ENCODE results near the gene CELF2. TPM values are rescaled to one million over a fixed set of nuclear protein-coding genes. Genes with fewer than 3 reads are reported as not detected.

Gene CELF2
- total RNA-seq, 2 donors from 2014 or later: 139 to 146 TPM

- H3K27ac Mint-ChIP-seq: no peak overlapping the region
- H3K4me1 Mint-ChIP-seq: peaks cover 11% of the 10 kb centered on the region
- no peaks in the 10 kb centered on the region for H3K27me3 Mint-ChIP-seq
- peak; percentile 74 for ATAC-seq (replicated peaks)
- H3K36me3 Mint-ChIP-seq (ENCODE audit: low read depth): no peaks in the 10 kb centered on the region
- H3K4me3 Mint-ChIP-seq: no peak overlapping the region
- no peaks in the 10 kb centered on the region for H3K9me3 Mint-ChIP-seq
Measured at GRCh38 chr10:11286261-11286852, 268.7 kb downstream of the CELF2 start.

- no peaks in the 10 kb centered on the region for H3K36me3 Mint-ChIP-seq (ENCODE audit: low read depth)
- no peaks in the 10 kb centered on the region for H3K27me3 Mint-ChIP-seq
- no peak overlapping the region for H3K4me3 Mint-ChIP-seq
- H3K4me1 Mint-ChIP-seq: peaks cover 23% of the 10 kb centered on the region
- no peaks in the 10 kb centered on the region for H3K9me3 Mint-ChIP-seq
- no peak for ATAC-seq (replicated peaks)
- H3K27ac Mint-ChIP-seq: peak overlapping the region; percentile 71
Measured at GRCh38 chr10:11288302-11288701, 270.6 kb downstream of the CELF2 start.

GRCh38 chr10:11290156-11290890 lies 272.7 kb downstream of the CELF2 start:
- Mint-ChIP-seq H3K9me3 (no peaks in the 10 kb centered on the region), H3K27me3 (no peaks in the 10 kb centered on the region), H3K36me3 (ENCODE audit: low read depth) (no peaks in the 10 kb centered on the region), H3K4me3 (no peak overlapping the region), H3K4me1 (peaks cover 27% of the 10 kb centered on the region), H3K27ac (peak overlapping the region; percentile 32)
- no peak for ATAC-seq (replicated peaks)

- H3K9me3 Mint-ChIP-seq: no peaks in the 10 kb centered on the region
- peak overlapping the region; percentile 35 for H3K4me3 Mint-ChIP-seq
- peaks cover 31% of the 10 kb centered on the region for H3K4me1 Mint-ChIP-seq
- no peak for ATAC-seq (replicated peaks)
- H3K27ac Mint-ChIP-seq: peak overlapping the region; percentile 71
- no peaks in the 10 kb centered on the region for H3K27me3 Mint-ChIP-seq
- no peaks in the 10 kb centered on the region for H3K36me3 Mint-ChIP-seq (ENCODE audit: low read depth)
Measured at GRCh38 chr10:11292576-11293302, 275.1 kb downstream of the CELF2 start.

GRCh38 chr10:11293332-11293731 lies 275.7 kb downstream of the CELF2 start:
- peak; percentile 62 for ATAC-seq (replicated peaks)
- Mint-ChIP-seq H3K36me3 (ENCODE audit: low read depth) (no peaks in the 10 kb centered on the region), H3K4me1 (peaks cover 34% of the 10 kb centered on the region), H3K9me3 (no peaks in the 10 kb centered on the region), H3K4me3 (peak overlapping the region; percentile 35), H3K27ac (peak overlapping the region; percentile 71), H3K27me3 (no peaks in the 10 kb centered on the region)

GRCh38 chr10:11294831-11295450 lies 277.3 kb downstream of the CELF2 start:
- H3K4me3 Mint-ChIP-seq: no peak overlapping the region
- no peaks in the 10 kb centered on the region for H3K36me3 Mint-ChIP-seq (ENCODE audit: low read depth)
- no peak for ATAC-seq (replicated peaks)
- H3K27ac Mint-ChIP-seq: no peak overlapping the region
- no peaks in the 10 kb centered on the region for H3K9me3 Mint-ChIP-seq
- H3K4me1 Mint-ChIP-seq: peaks cover 30% of the 10 kb centered on the region
- H3K27me3 Mint-ChIP-seq: no peaks in the 10 kb centered on the region

GRCh38 chr10:11295492-11295891 lies 277.8 kb downstream of the CELF2 start:
- H3K9me3 Mint-ChIP-seq: no peaks in the 10 kb centered on the region
- ATAC-seq (replicated peaks): peak; percentile 48
- no peaks in the 10 kb centered on the region for H3K36me3 Mint-ChIP-seq (ENCODE audit: low read depth)
- H3K4me3 Mint-ChIP-seq: no peak overlapping the region
- H3K4me1 Mint-ChIP-seq: peaks cover 30% of the 10 kb centered on the region
- H3K27me3 Mint-ChIP-seq: no peaks in the 10 kb centered on the region
- H3K27ac Mint-ChIP-seq: peak overlapping the region; percentile 74

GRCh38 chr10:11297136-11297535 lies 279.5 kb downstream of the CELF2 start:
- ATAC-seq (replicated peaks): no peak

GRCh38 chr10:11298116-11298515 lies 280.4 kb downstream of the CELF2 start:
- Mint-ChIP-seq H3K27ac (peak overlapping the region; percentile 74), H3K9me3 (no peaks in the 10 kb centered on the region), H3K4me3 (no peak overlapping the region), H3K36me3 (ENCODE audit: low read depth) (peaks cover 18% of the 10 kb centered on the region), H3K4me1 (peaks cover 32% of the 10 kb centered on the region), H3K27me3 (no peaks in the 10 kb centered on the region)
- no peak for ATAC-seq (replicated peaks)

More at GRCh38 chr10:11297136-11297535, 279.5 kb downstream of the CELF2 start:
- Mint-ChIP-seq H3K4me1 (peaks cover 31% of the 10 kb centered on the region), H3K27ac (peak overlapping the region; percentile 74), H3K27me3 (no peaks in the 10 kb centered on the region), H3K36me3 (ENCODE audit: low read depth) (peaks cover 8% of the 10 kb centered on the region), H3K9me3 (no peaks in the 10 kb centered on the region), H3K4me3 (no peak overlapping the region)

- Mint-ChIP-seq H3K9me3 (no peaks in the 10 kb centered on the region), H3K4me3 (no peak overlapping the region), H3K27ac (peak overlapping the region; percentile 67), H3K4me1 (peaks cover 33% of the 10 kb centered on the region), H3K27me3 (no peaks in the 10 kb centered on the region), H3K36me3 (ENCODE audit: low read depth) (peaks cover 28% of the 10 kb centered on the region)
- ATAC-seq (replicated peaks): no peak
Measured at GRCh38 chr10:11299125-11299524, 281.5 kb downstream of the CELF2 start.

GRCh38 chr10:11300026-11300425 lies 282.4 kb downstream of the CELF2 start:
- peaks cover 37% of the 10 kb centered on the region for H3K36me3 Mint-ChIP-seq (ENCODE audit: low read depth)
- H3K9me3 Mint-ChIP-seq: no peaks in the 10 kb centered on the region
- peak overlapping the region; percentile 67 for H3K27ac Mint-ChIP-seq
- ATAC-seq (replicated peaks): no peak
- peaks cover 35% of the 10 kb centered on the region for H3K4me1 Mint-ChIP-seq
- H3K4me3 Mint-ChIP-seq: no peak overlapping the region
- H3K27me3 Mint-ChIP-seq: no peaks in the 10 kb centered on the region

GRCh38 chr10:11300563-11300962 lies 282.9 kb downstream of the CELF2 start:
- Mint-ChIP-seq H3K27ac (peak overlapping the region; percentile 28), H3K4me3 (no peak overlapping the region)

GRCh38 chr10:11301571-11302111 lies 284.0 kb downstream of the CELF2 start:
- H3K27me3 Mint-ChIP-seq: no peaks in the 10 kb centered on the region
- H3K9me3 Mint-ChIP-seq: no peaks in the 10 kb centered on the region
- peaks cover 25% of the 10 kb centered on the region for H3K4me1 Mint-ChIP-seq
- peaks cover 53% of the 10 kb centered on the region for H3K36me3 Mint-ChIP-seq (ENCODE audit: low read depth)
- H3K4me3 Mint-ChIP-seq: no peak overlapping the region
- peak overlapping the region; percentile 70 for H3K27ac Mint-ChIP-seq
- ATAC-seq (replicated peaks): no peak

More at GRCh38 chr10:11300563-11300962, 282.9 kb downstream of the CELF2 start:
- Mint-ChIP-seq H3K27me3 (no peaks in the 10 kb centered on the region), H3K9me3 (no peaks in the 10 kb centered on the region), H3K36me3 (ENCODE audit: low read depth) (peaks cover 42% of the 10 kb centered on the region), H3K4me1 (peaks cover 32% of the 10 kb centered on the region)
- no peak for ATAC-seq (replicated peaks)

- Mint-ChIP-seq H3K36me3 (ENCODE audit: low read depth) (peaks cover 58% of the 10 kb centered on the region), H3K4me1 (peaks cover 22% of the 10 kb centered on the region), H3K27me3 (no peaks in the 10 kb centered on the region), H3K4me3 (no peak overlapping the region), H3K27ac (peak overlapping the region; percentile 70), H3K9me3 (no peaks in the 10 kb centered on the region)
- no peak for ATAC-seq (replicated peaks)
Measured at GRCh38 chr10:11302181-11302580, 284.5 kb downstream of the CELF2 start.

Measured in activated T-helper 17 cell treated with anti-CD3 and anti-CD28 coated beads, Interleukin-2, amount 50 U/mL, for 72 hours (primary cell).